GM18499 (cell line): Measurements from ENCODE around the gene R3HDM2.

ENCODE experiments used
- ATAC-seq: cut with Tn5 transposase; IDR thresholded peaks from one replicate; pipeline ENCODE4 v1.9.1; 2021; ENCODE audit warnings: moderate number of reproducible peaks; ENCODE audit not compliant: insufficient read depth, unreplicated experiment

Gene R3HDM2

GRCh38 chr12:57235017-57235727 is 195.7 kb downstream of the R3HDM2 start:
- ATAC-seq, result no peak

- no peak for ATAC-seq
Measured at GRCh38 chr12:57234571-57235016, 196.2 kb downstream of the R3HDM2 start.

GRCh38 chr12:57234233-57234570 is 196.6 kb downstream of the R3HDM2 start:
- no peak for ATAC-seq

- ATAC-seq, result no peak
Measured at GRCh38 chr12:57233357-57234232, 197.2 kb downstream of the R3HDM2 start.

- no peak for ATAC-seq
Measured at GRCh38 chr12:57232156-57232756, 198.6 kb downstream of the R3HDM2 start.

- no peak for ATAC-seq
Measured at GRCh38 chr12:57231276-57232021, 199.4 kb downstream of the R3HDM2 start.

GRCh38 chr12:57230381-57231155 is 200.3 kb downstream of the R3HDM2 start:
- ATAC-seq, result no peak

GRCh38 chr12:57229634-57230380 is 201.0 kb downstream of the R3HDM2 start, which contains the start of gene SHMT2:
SHMT2 (plus strand) TSS chr12:57229711; CDS start chr12:57229779, 68 bp downstream.
- peak; percentile 56 for ATAC-seq

- no peak for ATAC-seq
Measured at GRCh38 chr12:57229046-57229633, 201.7 kb downstream of the R3HDM2 start.

GRCh38 chr12:57227315-57228115 is 203.3 kb downstream of the R3HDM2 start:
- no peak for ATAC-seq

GRCh38 chr12:57226588-57227314 is 204.1 kb downstream of the R3HDM2 start:
- ATAC-seq, result no peak

GRCh38 chr12:57225680-57226210 is 205.1 kb downstream of the R3HDM2 start:
- ATAC-seq, result no peak

GRCh38 chr12:57224973-57225679 is 205.7 kb downstream of the R3HDM2 start:
- ATAC-seq, result no peak

- no peak for ATAC-seq
Measured at GRCh38 chr12:57224278-57224972, 206.4 kb downstream of the R3HDM2 start.
